ENCODE data around the gene NR2F1.

Gene NR2F1

GRCh38 chr5:93637697-93638096 is 54.7 kb downstream of the NR2F1 start:
- H3K4me1 ChIP-seq (ENCODE audit: insufficient read depth, low read length): no peaks in the 10 kb centered on the region
- no peaks in the 10 kb centered on the region for H3K9me3 ChIP-seq (ENCODE audit: low read length)
- H3K4me3 ChIP-seq (ENCODE audit: low read depth in 1 of 2, low read length in 2 of 2): no peak overlapping the region
- no peak overlapping the region for H3K9ac ChIP-seq (ENCODE audit: low read length)
- no peaks in the 10 kb centered on the region for H3K36me3 ChIP-seq (ENCODE audit: insufficient read depth, low read length)
- no peaks in the 10 kb centered on the region for H3K27me3 ChIP-seq (ENCODE audit: control insufficient read depth in 1 of 2, insufficient read depth in 2 of 2, low read length in 2 of 2)
- no peak overlapping the region for H3K27ac ChIP-seq (ENCODE audit: low read depth, low read length)

DNA sequence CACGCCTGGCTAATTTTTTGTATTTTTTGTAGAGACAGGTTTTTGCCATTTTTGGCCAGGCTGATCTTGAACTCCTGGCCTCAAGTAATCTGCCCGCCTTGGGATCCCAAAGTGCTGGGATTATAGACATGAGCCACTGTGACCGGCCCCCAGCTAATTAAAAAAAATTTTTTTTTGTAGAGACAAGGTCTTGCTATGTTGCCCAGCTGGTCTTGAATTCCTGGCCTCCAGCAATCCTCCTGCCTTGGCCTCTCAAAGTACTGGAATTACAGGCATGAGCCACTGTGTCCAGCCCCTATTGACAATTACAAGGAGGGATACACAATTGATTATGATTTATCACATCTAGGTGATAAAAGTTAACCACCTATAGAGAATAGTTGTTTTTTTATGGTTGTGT is 59.5 kb downstream of the NR2F1 start:
- H3K36me3 ChIP-seq (ENCODE audit: insufficient read depth, low read length): no peaks in the 10 kb centered on the region
- no peak overlapping the region for H3K4me3 ChIP-seq (ENCODE audit: low read depth in 1 of 2, low read length in 2 of 2)
- no peak overlapping the region for H3K27ac ChIP-seq (ENCODE audit: low read depth, low read length)
- H3K9ac ChIP-seq (ENCODE audit: low read length): no peak overlapping the region
- no peaks in the 10 kb centered on the region for H3K27me3 ChIP-seq (ENCODE audit: control insufficient read depth in 1 of 2, insufficient read depth in 2 of 2, low read length in 2 of 2)
- no peaks in the 10 kb centered on the region for H3K9me3 ChIP-seq (ENCODE audit: low read length)
- H3K4me1 ChIP-seq (ENCODE audit: insufficient read depth, low read length): no peaks in the 10 kb centered on the region
